Hepatocyte (in vitro differentiated cells): ENCODE measurements around the gene KCNIP3.

Source experiments
- EZH2phosphoT487 ChIP-seq: fragments of 200-600 bp; sonication (generic); IDR thresholded peaks from one replicate; pipeline ENCODE4 v1.6.1; 2018; ENCODE audit warnings: antibody characterized with exemption, mild to moderate bottlenecking, low read depth, moderate library complexity; ENCODE audit not compliant: unreplicated experiment, severe bottlenecking
- TF ChIP-seq, protein P1 (sequence below): fragments of 200-600 bp; sonication (generic); IDR thresholded peaks from 2 replicates; pipeline ENCODE4 v1.5.1; 2016; ENCODE audit warnings: antibody characterized with exemption, mild to moderate bottlenecking; ENCODE audit not compliant: poor library complexity

DNA sequence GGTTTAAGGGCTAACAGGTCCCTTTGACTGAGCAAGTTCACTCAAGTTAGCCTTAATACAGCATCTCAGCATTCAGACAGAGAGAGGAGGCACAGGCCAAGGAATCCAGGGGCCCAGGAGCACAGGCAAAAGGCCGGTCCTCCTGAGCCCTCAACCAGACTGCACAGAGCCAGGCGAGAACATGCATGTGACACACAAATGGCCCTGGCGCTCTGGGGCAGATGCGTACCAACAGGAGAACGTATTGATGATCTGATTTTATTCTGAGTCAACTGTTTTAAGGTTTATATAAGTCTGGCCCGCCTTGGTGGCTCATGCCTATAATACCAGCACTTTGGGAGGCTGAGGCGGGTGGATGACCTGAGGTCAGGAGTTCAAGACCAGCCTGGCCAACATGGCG is 34.9 kb downstream of the KCNIP3 start:
- TF ChIP-seq, protein P1, sequence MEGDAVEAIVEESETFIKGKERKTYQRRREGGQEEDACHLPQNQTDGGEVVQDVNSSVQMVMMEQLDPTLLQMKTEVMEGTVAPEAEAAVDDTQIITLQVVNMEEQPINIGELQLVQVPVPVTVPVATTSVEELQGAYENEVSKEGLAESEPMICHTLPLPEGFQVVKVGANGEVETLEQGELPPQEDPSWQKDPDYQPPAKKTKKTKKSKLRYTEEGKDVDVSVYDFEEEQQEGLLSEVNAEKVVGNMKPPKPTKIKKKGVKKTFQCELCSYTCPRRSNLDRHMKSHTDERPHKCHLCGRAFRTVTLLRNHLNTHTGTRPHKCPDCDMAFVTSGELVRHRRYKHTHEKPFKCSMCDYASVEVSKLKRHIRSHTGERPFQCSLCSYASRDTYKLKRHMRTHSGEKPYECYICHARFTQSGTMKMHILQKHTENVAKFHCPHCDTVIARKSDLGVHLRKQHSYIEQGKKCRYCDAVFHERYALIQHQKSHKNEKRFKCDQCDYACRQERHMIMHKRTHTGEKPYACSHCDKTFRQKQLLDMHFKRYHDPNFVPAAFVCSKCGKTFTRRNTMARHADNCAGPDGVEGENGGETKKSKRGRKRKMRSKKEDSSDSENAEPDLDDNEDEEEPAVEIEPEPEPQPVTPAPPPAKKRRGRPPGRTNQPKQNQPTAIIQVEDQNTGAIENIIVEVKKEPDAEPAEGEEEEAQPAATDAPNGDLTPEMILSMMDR, result no peak
- TF ChIP-seq EZH2phosphoT487, result no peak
